ENCODE data around the gene RNF121.

The RNF121 gene

GRCh38 chr11:71962428-71963038 is 33.7 kb downstream of the RNF121 start:
- peaks cover 33% of the 10 kb centered on the region for H3K36me3 ChIP-seq (ENCODE audit: insufficient read depth, low read length)
- H3K27ac ChIP-seq (ENCODE audit: low read length), result no peak overlapping the region
- ATAC-seq (ENCODE audit: insufficient read depth, low read depth), result no peak
- no peak overlapping the region for H3K4me2 ChIP-seq (ENCODE audit: insufficient read depth, low read length)
- H4K20me1 ChIP-seq (ENCODE audit: insufficient read depth, low read length), result no peaks in the 10 kb centered on the region
- H3K4me1 ChIP-seq (ENCODE audit: insufficient read depth, low read length), result no peaks in the 10 kb centered on the region
- H2AFZ ChIP-seq (ENCODE audit: low read depth, low read length), result no peak overlapping the region
- H3K4me3 ChIP-seq (ENCODE audit: low read depth in 1 of 2, low read length in 2 of 2), result no peak overlapping the region
- H3K27me3 ChIP-seq (ENCODE audit: insufficient read depth, low read length, poor library complexity), result no peaks in the 10 kb centered on the region
- no peak for DNase-seq
- TF ChIP-seq CTCF (IDR thresholded peaks at IDR 0.05; ENCODE audit: borderline replicate concordance, extremely low read depth, low read length, poor library complexity, severe bottlenecking) (no peak), EZH2 (IDR thresholded peaks at IDR 0.05; ENCODE audit: borderline replicate concordance, low read depth, low read length, severe bottlenecking) (no peak)
- H3K79me2 ChIP-seq (ENCODE audit: insufficient read depth, low read length), result no peaks in the 10 kb centered on the region
- no peak overlapping the region for H3K9ac ChIP-seq (ENCODE audit: low read depth, low read length)
- H3K9me3 ChIP-seq (ENCODE audit: insufficient read depth, low read length, severe bottlenecking), result no peaks in the 10 kb centered on the region

GRCh38 chr11:71963468-71963867 is 34.6 kb downstream of the RNF121 start:
- H3K27ac ChIP-seq (ENCODE audit: low read length), result no peak overlapping the region

GRCh38 chr11:71964641-71965040 is 35.8 kb downstream of the RNF121 start:
- no peak overlapping the region for H3K27ac ChIP-seq (ENCODE audit: low read length)
- H3K9ac ChIP-seq (ENCODE audit: low read depth, low read length), result no peak overlapping the region
- TF ChIP-seq CTCF (IDR thresholded peaks at IDR 0.05; ENCODE audit: borderline replicate concordance, extremely low read depth, low read length, poor library complexity, severe bottlenecking), result no peak
- TF ChIP-seq EZH2 (IDR thresholded peaks at IDR 0.05; ENCODE audit: borderline replicate concordance, low read depth, low read length, severe bottlenecking), result no peak
- no peaks in the 10 kb centered on the region for H3K27me3 ChIP-seq (ENCODE audit: insufficient read depth, low read length, poor library complexity)
- no peaks in the 10 kb centered on the region for H4K20me1 ChIP-seq (ENCODE audit: insufficient read depth, low read length)
- H3K36me3 ChIP-seq (ENCODE audit: insufficient read depth, low read length), result peaks cover 48% of the 10 kb centered on the region
- no peak overlapping the region for H2AFZ ChIP-seq (ENCODE audit: low read depth, low read length)
- ATAC-seq (ENCODE audit: insufficient read depth, low read depth), result no peak
- H3K79me2 ChIP-seq (ENCODE audit: insufficient read depth, low read length), result no peaks in the 10 kb centered on the region
- no peaks in the 10 kb centered on the region for H3K9me3 ChIP-seq (ENCODE audit: insufficient read depth, low read length, severe bottlenecking)
- no peak overlapping the region for H3K4me3 ChIP-seq (ENCODE audit: low read depth in 1 of 2, low read length in 2 of 2)
- no peak overlapping the region for H3K4me2 ChIP-seq (ENCODE audit: insufficient read depth, low read length)
- no peaks in the 10 kb centered on the region for H3K4me1 ChIP-seq (ENCODE audit: insufficient read depth, low read length)
- no peak for DNase-seq

More at GRCh38 chr11:71963468-71963867, 34.6 kb downstream of the RNF121 start:
- Histone ChIP-seq H2AFZ (ENCODE audit: low read depth, low read length) (no peak overlapping the region), H3K9me3 (ENCODE audit: insufficient read depth, low read length, severe bottlenecking) (no peaks in the 10 kb centered on the region), H3K4me3 (ENCODE audit: low read depth in 1 of 2, low read length in 2 of 2) (no peak overlapping the region), H3K4me1 (ENCODE audit: insufficient read depth, low read length) (no peaks in the 10 kb centered on the region), H3K36me3 (ENCODE audit: insufficient read depth, low read length) (peaks cover 39% of the 10 kb centered on the region), H3K4me2 (ENCODE audit: insufficient read depth, low read length) (no peak overlapping the region), H3K27me3 (ENCODE audit: insufficient read depth, low read length, poor library complexity) (no peaks in the 10 kb centered on the region), H4K20me1 (ENCODE audit: insufficient read depth, low read length) (no peaks in the 10 kb centered on the region), H3K79me2 (ENCODE audit: insufficient read depth, low read length) (no peaks in the 10 kb centered on the region), H3K9ac (ENCODE audit: low read depth, low read length) (no peak overlapping the region)
- no peak for ATAC-seq (ENCODE audit: insufficient read depth, low read depth)
- DNase-seq, result no peak
- TF ChIP-seq EZH2 (IDR thresholded peaks at IDR 0.05; ENCODE audit: borderline replicate concordance, low read depth, low read length, severe bottlenecking), result no peak
- no peak for TF ChIP-seq CTCF (IDR thresholded peaks at IDR 0.05; ENCODE audit: borderline replicate concordance, extremely low read depth, low read length, poor library complexity, severe bottlenecking)

Measured in DND-41 (cell line).